SU-DHL-6 (cell line): ENCODE data around the gene WFIKKN1.

ENCODE experiments used
- H2AFZ ChIP-seq: fragments of 200-600 bp; sonication (generic); 2 replicates; pipeline ENCODE4 v1.6.1; 2014; ENCODE audit warnings: low read depth, mild to moderate bottlenecking, moderate library complexity, mixed read lengths, antibody characterized with exemption, low read length; ENCODE audit not compliant: severe bottlenecking
- H3F3A ChIP-seq: fragments of 200-600 bp; shearing (Covaris generic); 2 replicates; pipeline ENCODE4 v1.6.0; 2016; ENCODE audit warnings: antibody characterized with exemption, mild to moderate bottlenecking; ENCODE audit not compliant: insufficient read depth
- H3K27ac ChIP-seq: fragments of 200-600 bp; sonication (generic); 2 replicates; pipeline ENCODE4 v1.5.1; 2016; ENCODE audit warnings: low read depth, mild to moderate bottlenecking, low read length, moderate library complexity, mixed read lengths
- H3K27me3 ChIP-seq: fragments of 200-600 bp; sonication (generic), shearing (Covaris generic); 2 replicates; pipeline ENCODE4 v1.6.0; 2014; ENCODE audit warnings: mild to moderate bottlenecking, low read length
- H3K36me3 ChIP-seq: fragments of 200-600 bp; sonication (generic); 2 replicates; pipeline ENCODE4 v1.6.1; 2014; ENCODE audit warnings: mild to moderate bottlenecking, low read length, mixed read lengths
- H3K4me2 ChIP-seq: fragments of 300-600, 200-600 bp; shearing (Covaris generic), sonication (generic); 2 replicates; pipeline ENCODE4 v1.6.0; 2014; ENCODE audit warnings: low read length, low read depth, mild to moderate bottlenecking; ENCODE audit not compliant: poor library complexity, severe bottlenecking
- H3K4me3 ChIP-seq: fragments of 200-600 bp; sonication (generic); 2 replicates; pipeline ENCODE4 v1.5.1; 2014; ENCODE audit warnings: antibody characterized with exemption, low read length, mild to moderate bottlenecking, mixed read lengths; ENCODE audit not compliant: insufficient read depth, poor library complexity, severe bottlenecking
- H3K79me2 ChIP-seq: fragments of 200-600 bp; sonication (generic); 2 replicates; pipeline ENCODE4 v1.6.1; 2014; ENCODE audit warnings: mild to moderate bottlenecking, low read length, moderate library complexity; ENCODE audit not compliant: insufficient read depth
- H3K9ac ChIP-seq: fragments of 200-600 bp; sonication (generic); 2 replicates; pipeline ENCODE4 v1.7.0; 2014; ENCODE audit warnings: mild to moderate bottlenecking, low read length
- H3K9me2 ChIP-seq: fragments of 200-600 bp; sonication (generic); replicated peaks from 2 replicates; pipeline ENCODE4 v1.6.1; 2014; ENCODE audit warnings: low read length; ENCODE audit not compliant: insufficient read depth
- H3K9me3 ChIP-seq: fragments of 200-600 bp; sonication (generic); 2 replicates; pipeline ENCODE4 v1.6.1; 2014; ENCODE audit warnings: low read length, mixed read lengths; ENCODE audit not compliant: insufficient read depth
- H4K20me1 ChIP-seq: fragments of 200-600 bp; sonication (generic); 2 replicates; pipeline ENCODE4 v1.6.1; 2014; ENCODE audit warnings: low read depth, mild to moderate bottlenecking, antibody characterized with exemption, low read length, moderate library complexity, mixed read lengths
- CTCF ChIP-seq: fragments of 200-600 bp; sonication (generic); IDR thresholded peaks from one replicate; pipeline ENCODE4 v1.5.1; 2017; ENCODE audit warnings: antibody characterized with exemption, mild to moderate bottlenecking, low read length, moderate library complexity; ENCODE audit not compliant: insufficient read depth, poor library complexity, severe bottlenecking
- EZH2phosphoT487 ChIP-seq: fragments of 200-600 bp; sonication (generic), shearing (Covaris generic); conservative IDR thresholded peaks from 2 replicates; pipeline ENCODE4 v1.6.1; 2018; ENCODE audit warnings: mild to moderate bottlenecking, antibody characterized with exemption, low read length, moderate library complexity, mixed read lengths

The WFIKKN1 gene

GRCh38 chr16:669666-670065 is 38.9 kb downstream of the WFIKKN1 start:
- H3K9ac ChIP-seq = no peak overlapping the region
- H3K27me3 ChIP-seq = no peaks in the 10 kb centered on the region
- H3K27ac ChIP-seq = no peak overlapping the region
- peaks cover 8% of the 10 kb centered on the region; the same call in 1 of the 2 replicates for H3K79me2 ChIP-seq
- H3K9me2 ChIP-seq = no peaks in the 10 kb centered on the region
- H4K20me1 ChIP-seq = no peaks in the 10 kb centered on the region
- no peak overlapping the region for H2AFZ ChIP-seq
- H3K9me3 ChIP-seq = no peaks in the 10 kb centered on the region
- H3K36me3 ChIP-seq = no peaks in the 10 kb centered on the region
- H3F3A ChIP-seq = no peaks in the 10 kb centered on the region
- no peak for TF ChIP-seq EZH2phosphoT487
- no peak overlapping the region for H3K4me3 ChIP-seq
- H3K4me2 ChIP-seq = peak overlapping the region; percentile 65

- Histone ChIP-seq H3K9me2 (no peaks in the 10 kb centered on the region), H3F3A (no peaks in the 10 kb centered on the region), H3K9ac (no peak overlapping the region), H3K36me3 (no peaks in the 10 kb centered on the region), H2AFZ (no peak overlapping the region), H3K27ac (no peak overlapping the region), H4K20me1 (no peaks in the 10 kb centered on the region), H3K4me2 (no peak overlapping the region), H3K9me3 (no peaks in the 10 kb centered on the region), H3K27me3 (no peaks in the 10 kb centered on the region), H3K79me2 (peaks cover 8% of the 10 kb centered on the region; the same call in 1 of the 2 replicates), H3K4me3 (no peak overlapping the region)
- TF ChIP-seq CTCF (no peak), EZH2phosphoT487 (no peak)
These were observed 39.9 kb downstream of the WFIKKN1 start for GRCh38 chr16:670485-671352.

- Histone ChIP-seq H3K4me2 (no peak overlapping the region), H3F3A (no peaks in the 10 kb centered on the region), H3K9me3 (no peaks in the 10 kb centered on the region), H3K36me3 (no peaks in the 10 kb centered on the region), H3K27me3 (no peaks in the 10 kb centered on the region), H3K9me2 (no peaks in the 10 kb centered on the region), H4K20me1 (no peaks in the 10 kb centered on the region), H3K9ac (no peak overlapping the region), H2AFZ (no peak overlapping the region), H3K27ac (no peak overlapping the region), H3K4me3 (no peak overlapping the region), H3K79me2 (peaks cover 8% of the 10 kb centered on the region; the same call in 1 of the 2 replicates)
- TF ChIP-seq CTCF (no peak), EZH2phosphoT487 (no peak)
These were observed 40.8 kb downstream of the WFIKKN1 start for GRCh38 chr16:671353-672131.

GRCh38 chr16:672371-672770 is 41.6 kb downstream of the WFIKKN1 start:
- H3K9me2 ChIP-seq = no peaks in the 10 kb centered on the region
- no peaks in the 10 kb centered on the region for H3K36me3 ChIP-seq
- H3K4me2 ChIP-seq = no peak overlapping the region
- H3K27me3 ChIP-seq = no peaks in the 10 kb centered on the region
- no peak overlapping the region for H3K4me3 ChIP-seq
- H3K79me2 ChIP-seq = peaks cover 8% of the 10 kb centered on the region; the same call in 1 of the 2 replicates
- no peak for TF ChIP-seq EZH2phosphoT487
- no peak for TF ChIP-seq CTCF
- H2AFZ ChIP-seq = no peak overlapping the region
- H3F3A ChIP-seq = no peaks in the 10 kb centered on the region
- H4K20me1 ChIP-seq = no peaks in the 10 kb centered on the region
- H3K9me3 ChIP-seq = no peaks in the 10 kb centered on the region
- no peak overlapping the region for H3K27ac ChIP-seq
- H3K9ac ChIP-seq = no peak overlapping the region
